ENCODE results near the gene ARID5A. TPM values are rescaled to one million over a fixed set of nuclear protein-coding genes. Genes with fewer than 3 reads are reported as not detected.
A peak's percentile ranks its signal among the peaks of the same experiment; 100 is the strongest.

Gene ARID5A
- total and polyA plus RNA-seq, 2 of the 13 experiments (the other 11 are each of a cell fraction or from before 2014, with no cell fraction given): 6.0 to 9.5 TPM

DNA sequence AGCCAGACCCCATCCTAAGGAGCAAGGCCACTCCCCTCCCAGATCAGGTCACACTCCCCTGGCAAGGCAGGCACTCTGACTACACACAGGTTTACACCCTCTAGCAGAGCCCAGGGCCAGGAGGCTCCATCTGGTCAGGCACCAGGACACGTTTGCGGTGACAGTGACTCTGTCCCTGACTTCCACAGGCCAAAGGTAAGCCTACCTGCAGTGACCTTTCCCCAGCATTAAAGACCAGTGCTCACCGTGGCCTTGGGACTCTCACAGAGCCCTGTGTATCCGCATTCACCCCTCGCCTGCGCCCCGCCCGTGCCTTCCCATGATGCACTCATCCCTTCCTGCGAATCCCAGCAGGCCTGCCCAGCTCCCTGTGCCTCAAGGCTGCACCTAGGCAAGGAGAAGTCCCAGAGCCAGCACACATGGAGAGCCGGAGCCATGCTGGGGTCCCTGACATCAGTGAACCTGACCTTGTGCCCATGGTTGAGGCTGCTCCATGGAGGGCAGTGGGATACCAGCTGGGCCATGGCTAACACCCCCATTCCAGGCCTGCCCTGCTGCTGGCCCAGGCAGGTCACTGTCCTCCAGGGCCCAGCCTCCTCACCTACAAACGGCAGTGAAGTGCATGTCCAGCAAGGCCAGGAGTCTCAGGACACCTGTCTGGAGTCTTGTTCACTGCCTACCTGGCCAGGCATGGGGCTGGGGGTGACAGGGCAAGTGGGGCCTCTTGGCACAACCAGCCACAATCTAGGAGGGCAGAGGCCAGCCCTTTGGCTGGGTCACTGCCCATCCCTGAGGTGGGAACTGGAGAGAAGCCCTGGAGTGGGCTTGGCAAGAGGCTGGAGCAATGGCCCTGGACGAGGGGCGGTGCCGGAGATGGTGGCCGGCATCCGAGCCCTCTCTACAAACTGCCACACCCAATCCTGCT, 34.4 kb upstream of the ARID5A start (continued):
- TF ChIP-seq PHF8 (CRISPR knock-in tag; IDR thresholded peaks at IDR 0.05) (peak; percentile 71; the same call in 1 of the 2 replicates), SNRNP70 (IDR thresholded peaks at IDR 0.05; ENCODE audit: low read depth, low read length) (no peak), RBM39 (IDR thresholded peaks at IDR 0.05; ENCODE audit: low read depth, low read length, poor library complexity, severe bottlenecking) (no peak), RFX5 (IDR thresholded peaks at IDR 0.05; ENCODE audit: low read depth, low read length) (no peak), SPEN (CRISPR knock-in tag; IDR thresholded peaks at IDR 0.05; ENCODE audit: low read depth) (peak; percentile 61; the same call in 1 of the 2 replicates), SKI (IDR thresholded peaks at IDR 0.05; ENCODE audit: partially characterized antibody) (no peak), ZSCAN25 (CRISPR knock-in tag; IDR thresholded peaks at IDR 0.05) (peak; percentile 40; the same call in 1 of the 2 replicates), DMAP1 (CRISPR knock-in tag; IDR thresholded peaks at IDR 0.05) (peak; percentile 65; the same call in 1 of the 2 replicates), SP1 (IDR thresholded peaks at IDR 0.05) (no peak), SP1 (CRISPR knock-in tag; IDR thresholded peaks at IDR 0.05) (no peak), ZNF737 (CRISPR knock-in tag; IDR thresholded peaks at IDR 0.05; ENCODE audit: borderline replicate concordance) (no peak), ZNF629 (CRISPR knock-in tag; conservative IDR thresholded peaks at IDR 0.05) (no peak), ATF7 (IDR thresholded peaks at IDR 0.05) (no peak), ATF7 (CRISPR knock-in tag; IDR thresholded peaks at IDR 0.05) (peak; percentile 45; the same call in 1 of the 2 replicates), TAF1 (CRISPR knock-in tag; IDR thresholded peaks at IDR 0.05) (peak; percentile 27; the same call in 1 of the 2 replicates), ZNF577 (CRISPR knock-in tag; IDR thresholded peaks at IDR 0.05; ENCODE audit: borderline replicate concordance, low read depth) (no peak), FOXP1 (IDR thresholded peaks at IDR 0.05) (no peak), FOXP1 (CRISPR knock-in tag; IDR thresholded peaks at IDR 0.05) (0 out of 2 replicates have a peak, but pooled peaks have one; percentile 17), ZNF839 (CRISPR knock-in tag; IDR thresholded peaks at IDR 0.05; ENCODE audit: borderline replicate concordance) (no peak)
- TF ChIP-seq, protein P1, sequence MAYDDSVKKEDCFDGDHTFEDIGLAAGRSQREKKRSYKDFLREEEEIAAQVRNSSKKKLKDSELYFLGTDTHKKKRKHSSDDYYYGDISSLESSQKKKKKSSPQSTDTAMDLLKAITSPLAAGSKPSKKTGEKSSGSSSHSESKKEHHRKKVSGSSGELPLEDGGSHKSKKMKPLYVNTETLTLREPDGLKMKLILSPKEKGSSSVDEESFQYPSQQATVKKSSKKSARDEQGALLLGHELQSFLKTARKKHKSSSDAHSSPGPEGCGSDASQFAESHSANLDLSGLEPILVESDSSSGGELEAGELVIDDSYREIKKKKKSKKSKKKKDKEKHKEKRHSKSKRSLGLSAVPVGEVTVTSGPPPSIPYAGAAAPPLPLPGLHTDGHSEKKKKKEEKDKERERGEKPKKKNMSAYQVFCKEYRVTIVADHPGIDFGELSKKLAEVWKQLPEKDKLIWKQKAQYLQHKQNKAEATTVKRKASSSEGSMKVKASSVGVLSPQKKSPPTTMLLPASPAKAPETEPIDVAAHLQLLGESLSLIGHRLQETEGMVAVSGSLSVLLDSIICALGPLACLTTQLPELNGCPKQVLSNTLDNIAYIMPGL (CRISPR knock-in tag; IDR thresholded peaks at IDR 0.05; ENCODE audit: borderline replicate concordance in 1 of 2, low read depth in 1 of 2): peak; percentile 54 to 63; a peak in 2 of 4 replicates
- TF ChIP-seq, protein P2, sequence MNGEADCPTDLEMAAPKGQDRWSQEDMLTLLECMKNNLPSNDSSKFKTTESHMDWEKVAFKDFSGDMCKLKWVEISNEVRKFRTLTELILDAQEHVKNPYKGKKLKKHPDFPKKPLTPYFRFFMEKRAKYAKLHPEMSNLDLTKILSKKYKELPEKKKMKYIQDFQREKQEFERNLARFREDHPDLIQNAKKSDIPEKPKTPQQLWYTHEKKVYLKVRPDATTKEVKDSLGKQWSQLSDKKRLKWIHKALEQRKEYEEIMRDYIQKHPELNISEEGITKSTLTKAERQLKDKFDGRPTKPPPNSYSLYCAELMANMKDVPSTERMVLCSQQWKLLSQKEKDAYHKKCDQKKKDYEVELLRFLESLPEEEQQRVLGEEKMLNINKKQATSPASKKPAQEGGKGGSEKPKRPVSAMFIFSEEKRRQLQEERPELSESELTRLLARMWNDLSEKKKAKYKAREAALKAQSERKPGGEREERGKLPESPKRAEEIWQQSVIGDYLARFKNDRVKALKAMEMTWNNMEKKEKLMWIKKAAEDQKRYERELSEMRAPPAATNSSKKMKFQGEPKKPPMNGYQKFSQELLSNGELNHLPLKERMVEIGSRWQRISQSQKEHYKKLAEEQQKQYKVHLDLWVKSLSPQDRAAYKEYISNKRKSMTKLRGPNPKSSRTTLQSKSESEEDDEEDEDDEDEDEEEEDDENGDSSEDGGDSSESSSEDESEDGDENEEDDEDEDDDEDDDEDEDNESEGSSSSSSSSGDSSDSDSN (CRISPR knock-in tag; IDR thresholded peaks at IDR 0.05): peak; percentile 58; the same call in 1 of the 2 replicates
- TF ChIP-seq, protein P3, sequence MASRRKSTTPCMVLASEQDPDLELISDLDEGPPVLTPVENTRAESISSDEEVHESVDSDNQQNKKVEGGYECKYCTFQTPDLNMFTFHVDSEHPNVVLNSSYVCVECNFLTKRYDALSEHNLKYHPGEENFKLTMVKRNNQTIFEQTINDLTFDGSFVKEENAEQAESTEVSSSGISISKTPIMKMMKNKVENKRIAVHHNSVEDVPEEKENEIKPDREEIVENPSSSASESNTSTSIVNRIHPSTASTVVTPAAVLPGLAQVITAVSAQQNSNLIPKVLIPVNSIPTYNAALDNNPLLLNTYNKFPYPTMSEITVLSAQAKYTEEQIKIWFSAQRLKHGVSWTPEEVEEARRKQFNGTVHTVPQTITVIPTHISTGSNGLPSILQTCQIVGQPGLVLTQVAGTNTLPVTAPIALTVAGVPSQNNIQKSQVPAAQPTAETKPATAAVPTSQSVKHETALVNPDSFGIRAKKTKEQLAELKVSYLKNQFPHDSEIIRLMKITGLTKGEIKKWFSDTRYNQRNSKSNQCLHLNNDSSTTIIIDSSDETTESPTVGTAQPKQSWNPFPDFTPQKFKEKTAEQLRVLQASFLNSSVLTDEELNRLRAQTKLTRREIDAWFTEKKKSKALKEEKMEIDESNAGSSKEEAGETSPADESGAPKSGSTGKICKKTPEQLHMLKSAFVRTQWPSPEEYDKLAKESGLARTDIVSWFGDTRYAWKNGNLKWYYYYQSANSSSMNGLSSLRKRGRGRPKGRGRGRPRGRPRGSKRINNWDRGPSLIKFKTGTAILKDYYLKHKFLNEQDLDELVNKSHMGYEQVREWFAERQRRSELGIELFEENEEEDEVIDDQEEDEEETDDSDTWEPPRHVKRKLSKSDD (CRISPR knock-in tag; IDR thresholded peaks at IDR 0.05; ENCODE audit: low read depth): no peak
- TF ChIP-seq, protein P4, sequence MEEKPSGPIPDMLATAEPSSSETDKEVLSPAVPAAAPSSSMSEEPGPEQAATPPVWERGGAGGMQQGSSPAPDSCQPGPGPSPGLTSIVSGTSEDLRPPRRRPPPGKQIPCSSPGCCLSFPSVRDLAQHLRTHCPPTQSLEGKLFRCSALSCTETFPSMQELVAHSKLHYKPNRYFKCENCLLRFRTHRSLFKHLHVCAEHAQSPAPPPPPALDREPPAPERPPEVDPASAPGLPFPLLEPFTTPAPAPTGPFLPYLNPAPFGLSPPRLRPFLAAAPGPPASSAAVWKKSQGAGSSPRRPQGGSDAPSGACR (CRISPR knock-in tag; IDR thresholded peaks at IDR 0.05): peak; percentile 52; the same call in 1 of the 2 replicates
